Measurements from ENCODE around the gene STRADA. TPM values are rescaled to one million over a fixed set of nuclear protein-coding genes. Genes with fewer than 3 reads are reported as not detected.

The STRADA gene
- total and polyA plus RNA-seq, 2 of the 8 experiments (the other 6 are each of a cell fraction or from before 2014, with no cell fraction given): 35.6 to 43.3 TPM

- no peaks in the 10 kb centered on the region for H3K9me3 ChIP-seq (ENCODE audit: insufficient read depth in 2 of 2, low read depth in 1 of 2, low read length in 1 of 2)
- no peak overlapping the region for H4K5ac ChIP-seq (ENCODE audit: insufficient read length, low read depth, low read length)
- peaks cover 0 to 20% of the 10 kb centered on the region in 2 experiments; a peak in 3 of 4 replicates for H3K79me2 ChIP-seq (ENCODE audit: control insufficient read depth in 1 of 2, insufficient read depth in 2 of 2, low read length in 2 of 2)
- H4K8ac ChIP-seq (ENCODE audit: extremely low read depth, insufficient read depth, low read length): no peak overlapping the region
- no peak overlapping the region for H3K56ac ChIP-seq (replicated peaks; ENCODE audit: insufficient read length, low read depth, low read length)
- no peak overlapping the region for H4K91ac ChIP-seq (replicated peaks; ENCODE audit: insufficient read length, low read length)
- POLR2A ChIA-PET (ENCODE audit: partially characterized antibody): interaction anchor here (0.7 to 3.3 kb wide), 6 partner anchors 10 to 62 kb away, joined by 3 to 17 read pairs (median 4); partner anchors contain the start of genes CCDC47 and DDX42
- H3K4me2 ChIP-seq (ENCODE audit: insufficient read depth in 1 of 2, low read depth in 2 of 2, low read length in 2 of 2): no peak overlapping the region
- no peaks in the 10 kb centered on the region; the same call in 1 of the 2 replicates for H3K23me2 ChIP-seq (ENCODE audit: low read depth, low read length)
- H3K4ac ChIP-seq (replicated peaks; ENCODE audit: insufficient read length, low read depth, low read length): no peak overlapping the region
- no peak overlapping the region for H2BK5ac ChIP-seq (ENCODE audit: low read depth, low read length)
- no peak overlapping the region for H2BK15ac ChIP-seq (ENCODE audit: low read length)
- no peak overlapping the region for H2BK20ac ChIP-seq (ENCODE audit: low read length)
- H3K4me3 ChIP-seq (ENCODE audit: extremely low read depth in 1 of 4, insufficient read depth in 2 of 4, low read depth in 3 of 4, low read length in 4 of 4): no peak overlapping the region
- H2AFZ ChIP-seq (ENCODE audit: low read length): no peak overlapping the region
- H3K14ac ChIP-seq (ENCODE audit: insufficient read length): no peak overlapping the region
- H3K79me1 ChIP-seq (ENCODE audit: low read depth, low read length): no peaks in the 10 kb centered on the region
- peaks cover 0 to 2% of the 10 kb centered on the region in 2 experiments for H4K20me1 ChIP-seq (replicated peaks in 1 of 2; ENCODE audit: control insufficient read depth in 1 of 2, insufficient read depth in 2 of 2, low read length in 2 of 2)
- H3K9ac ChIP-seq (replicated peaks in 1 of 4; ENCODE audit: extremely low read depth in 1 of 4, low read depth in 3 of 4, low read length in 3 of 4): no peak overlapping the region
- H2AK5ac ChIP-seq (ENCODE audit: low read depth, low read length): no peak overlapping the region
- H3K27ac ChIP-seq (ENCODE audit: low read depth, low read length): no peak overlapping the region
- CTCF ChIA-PET (ENCODE audit: partially characterized antibody): interaction anchor here (0.6 to 1.5 kb wide), 4 partner anchors 12 to 19 kb away, joined by 3 to 4 read pairs (median 4); no protein-coding TSS in a partner anchor
- no peak for TF ChIP-seq TCF12 (IDR thresholded peaks at IDR 0.05; ENCODE audit: low read depth, low read length)
- TF ChIP-seq, protein P1, sequence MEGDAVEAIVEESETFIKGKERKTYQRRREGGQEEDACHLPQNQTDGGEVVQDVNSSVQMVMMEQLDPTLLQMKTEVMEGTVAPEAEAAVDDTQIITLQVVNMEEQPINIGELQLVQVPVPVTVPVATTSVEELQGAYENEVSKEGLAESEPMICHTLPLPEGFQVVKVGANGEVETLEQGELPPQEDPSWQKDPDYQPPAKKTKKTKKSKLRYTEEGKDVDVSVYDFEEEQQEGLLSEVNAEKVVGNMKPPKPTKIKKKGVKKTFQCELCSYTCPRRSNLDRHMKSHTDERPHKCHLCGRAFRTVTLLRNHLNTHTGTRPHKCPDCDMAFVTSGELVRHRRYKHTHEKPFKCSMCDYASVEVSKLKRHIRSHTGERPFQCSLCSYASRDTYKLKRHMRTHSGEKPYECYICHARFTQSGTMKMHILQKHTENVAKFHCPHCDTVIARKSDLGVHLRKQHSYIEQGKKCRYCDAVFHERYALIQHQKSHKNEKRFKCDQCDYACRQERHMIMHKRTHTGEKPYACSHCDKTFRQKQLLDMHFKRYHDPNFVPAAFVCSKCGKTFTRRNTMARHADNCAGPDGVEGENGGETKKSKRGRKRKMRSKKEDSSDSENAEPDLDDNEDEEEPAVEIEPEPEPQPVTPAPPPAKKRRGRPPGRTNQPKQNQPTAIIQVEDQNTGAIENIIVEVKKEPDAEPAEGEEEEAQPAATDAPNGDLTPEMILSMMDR (IDR thresholded peaks at IDR 0.05; ENCODE audit: control extremely low read depth in 1 of 3, insufficient read depth in 1 of 3, low read depth in 1 of 3, low read length in 3 of 3): no peak
- TF ChIP-seq BACH1 (IDR thresholded peaks at IDR 0.05; ENCODE audit: low read length): no peak
- TF ChIP-seq POLR2A (IDR thresholded peaks at IDR 0.05; ENCODE audit: control extremely low read depth in 1 of 2, low read depth in 2 of 2, low read length in 2 of 2): no peak
- no peak for TF ChIP-seq SP1 (IDR thresholded peaks at IDR 0.05; ENCODE audit: low read depth, low read length)
- TF ChIP-seq HDAC2 (IDR thresholded peaks at IDR 0.05; ENCODE audit: borderline replicate concordance in 1 of 2, low read depth in 2 of 2, low read length in 2 of 2): no peak
- FAIRE-seq (no peak), DNase-seq (ENCODE audit: low read depth in 1 of 2, low spot score in 2 of 2) (no peak)
- peaks cover 10 to 59% (median 33%) of the 10 kb centered on the region in 4 experiments for H3K36me3 ChIP-seq (ENCODE audit: control insufficient read depth in 2 of 4, insufficient read depth in 4 of 4, low read length in 3 of 4)
- H3K18ac ChIP-seq (ENCODE audit: extremely low read depth, low read length): no peak overlapping the region
- no peak overlapping the region for H2BK120ac ChIP-seq (replicated peaks; ENCODE audit: low read depth, low read length)
- no peaks in the 10 kb centered on the region for H3K4me1 ChIP-seq (replicated peaks in 1 of 4; ENCODE audit: control insufficient read depth in 3 of 4, insufficient read depth in 4 of 4, low read length in 3 of 4)
- no peak overlapping the region for H3K23ac ChIP-seq (ENCODE audit: insufficient read length)
- WGBS, 2 experiments (ENCODE audit: extremely low coverage in 1 of 2, insufficient coverage in 1 of 2, insufficient read length in 1 of 2, insufficient replicate concordance in 2 of 2, low coverage in 1 of 2, low lambda C conversion rate in 2 of 2, missing lambda C conversion rate in 1 of 2): 89% methylated on average over 5 of the region's 5 CpGs; no CpG with 5 or more reads in 1 of the 2 experiments
- H2BK12ac ChIP-seq (ENCODE audit: low read depth, low read length): no peak overlapping the region
- no peaks in the 10 kb centered on the region for H3K27me3 ChIP-seq (replicated peaks in 1 of 4; ENCODE audit: control insufficient read depth in 3 of 4, extremely low read depth in 1 of 4, insufficient read depth in 3 of 4, low read length in 3 of 4)
These were observed 20.8 kb upstream of the STRADA start for GRCh38 chr17:63762161-63763078.

All from H1 (cell line).